Epithelial cell of esophagus (primary cell): ENCODE results near the gene AMMECR1.
"Not testable (repeated sequence)": the region's sequence is repeated elsewhere in the genome, so short reads cannot be mapped to it uniquely, and the experiment has no call there.

Experiments used
- DNase-seq: peaks from one replicate; pipeline ENCODE4 v3.0.0; 2010; ENCODE audit warnings: low read depth
- H3K4me3 ChIP-seq: 2 replicates; pipeline ENCODE4 v1.5.1; 2011; ENCODE audit warnings: mild to moderate bottlenecking, low read length, control low read depth
- CTCF ChIP-seq: IDR thresholded peaks from 2 replicates; pipeline ENCODE4 v1.5.1; 2011; ENCODE audit warnings: low read depth, mild to moderate bottlenecking, low read length, control low read depth, inconsistent platforms; ENCODE audit not compliant: insufficient read depth; ENCODE audit errors: missing control alignments

The AMMECR1 gene

GRCh38 chrX:110338935-110339334, 21.1 kb upstream of the AMMECR1 start:
- no peak for TF ChIP-seq CTCF
- peak; percentile 74 for DNase-seq
- no peak overlapping the region for H3K4me3 ChIP-seq

- not testable (repeated sequence) for H3K4me3 ChIP-seq, DNase-seq
These were observed 15.6 kb upstream of the AMMECR1 start for GRCh38 chrX:110333458-110333857.

GRCh38 chrX:110331444-110332030, 13.7 kb upstream of the AMMECR1 start:
- TF ChIP-seq CTCF: no peak
- H3K4me3 ChIP-seq: no peak overlapping the region
- DNase-seq: no peak

- DNase-seq, H3K4me3 ChIP-seq: not testable (repeated sequence)
These were observed 10.7 kb upstream of the AMMECR1 start for GRCh38 chrX:110328613-110329012.

GRCh38 chrX:110327336-110327735, 9.5 kb upstream of the AMMECR1 start:
- no peak overlapping the region for H3K4me3 ChIP-seq
- DNase-seq: no peak
- no peak for TF ChIP-seq CTCF

GRCh38 chrX:110326712-110327111, 8.8 kb upstream of the AMMECR1 start:
- no peak for DNase-seq
- H3K4me3 ChIP-seq: no peak overlapping the region
- TF ChIP-seq CTCF: no peak

GRCh38 chrX:110322603-110323002, 4.7 kb upstream of the AMMECR1 start:
- no peak overlapping the region for H3K4me3 ChIP-seq
- peak; percentile 22 for DNase-seq
- TF ChIP-seq CTCF: no peak

- H3K4me3 ChIP-seq: no peak overlapping the region
- no peak for DNase-seq
- TF ChIP-seq CTCF: no peak
These were observed 3.8 kb upstream of the AMMECR1 start for GRCh38 chrX:110321670-110322069.
